Fibroblast of peridontal ligament (primary cell): ENCODE measurements around the gene UVRAG.

Source experiments
- DNase-seq: peaks from one replicate; pipeline ENCODE4 v3.0.0-alpha.2; 2010; ENCODE audit errors: extremely low read depth

Gene UVRAG

GRCh38 chr11:76148941-76149613 is 334.1 kb downstream of the UVRAG start:
- DNase-seq, result no peak

- no peak for DNase-seq
Measured at GRCh38 chr11:76149713-76150112, 334.7 kb downstream of the UVRAG start.

- DNase-seq, result no peak
Measured at GRCh38 chr11:76150141-76150540, 335.1 kb downstream of the UVRAG start.

- DNase-seq, result no peak
Measured at GRCh38 chr11:76151556-76152085, 336.6 kb downstream of the UVRAG start.

GRCh38 chr11:76152086-76152681 is 337.2 kb downstream of the UVRAG start:
- peak; percentile 75 for DNase-seq

- no peak for DNase-seq
Measured at GRCh38 chr11:76152741-76153570, 337.9 kb downstream of the UVRAG start.

- no peak for DNase-seq
Measured at GRCh38 chr11:76153571-76153923, 338.5 kb downstream of the UVRAG start.

- DNase-seq, result no peak
Measured at GRCh38 chr11:76155500-76156227, 340.7 kb downstream of the UVRAG start.

- no peak for DNase-seq
Measured at GRCh38 chr11:76156971-76157427, 342.0 kb downstream of the UVRAG start.

- DNase-seq, result no peak
Measured at GRCh38 chr11:76157891-76158290, 342.9 kb downstream of the UVRAG start.

GRCh38 chr11:76158394-76159302 is 343.6 kb downstream of the UVRAG start:
- DNase-seq, result no peak

GRCh38 chr11:76159303-76159937 is 344.4 kb downstream of the UVRAG start:
- no peak for DNase-seq

- no peak for DNase-seq
Measured at GRCh38 chr11:76159983-76160661, 345.1 kb downstream of the UVRAG start.

- no peak for DNase-seq
Measured at GRCh38 chr11:76160856-76161255, 345.8 kb downstream of the UVRAG start.

GRCh38 chr11:76161261-76161961 is 346.4 kb downstream of the UVRAG start:
- DNase-seq, result peak; percentile 18

GRCh38 chr11:76162336-76163288 is 347.6 kb downstream of the UVRAG start:
- DNase-seq, result no peak

- no peak for DNase-seq
Measured at GRCh38 chr11:76163289-76163880, 348.4 kb downstream of the UVRAG start.

GRCh38 chr11:76164081-76164480 is 349.1 kb downstream of the UVRAG start:
- no peak for DNase-seq
